ENCODE data around the gene PHACTR3. TPM values are rescaled to one million over a fixed set of nuclear protein-coding genes. Genes with fewer than 3 reads are reported as not detected.

PHACTR3 gene
- total RNA-seq, 1 donor from 2014 or later: 8.7 TPM

GRCh38 chr20:59774921-59775686 is 170.8 kb downstream of the PHACTR3 start:
- Mint-ChIP-seq H3K4me1 (ENCODE audit: unreplicated experiment) (peaks cover 2% of the 10 kb centered on the region), H3K4me3 (ENCODE audit: unreplicated experiment) (peak overlapping the region; percentile 14)

GRCh38 chr20:59775687-59776055 is 171.3 kb downstream of the PHACTR3 start:
- peaks cover 2% of the 10 kb centered on the region for H3K4me1 Mint-ChIP-seq (ENCODE audit: unreplicated experiment)
- no peak overlapping the region for H3K4me3 Mint-ChIP-seq (ENCODE audit: unreplicated experiment)
- H3K27me3 Mint-ChIP-seq (ENCODE audit: unreplicated experiment): peaks cover 9% of the 10 kb centered on the region
- no peaks in the 10 kb centered on the region for H3K9me3 Mint-ChIP-seq (ENCODE audit: unreplicated experiment)
- TF ChIP-seq, protein P1, sequence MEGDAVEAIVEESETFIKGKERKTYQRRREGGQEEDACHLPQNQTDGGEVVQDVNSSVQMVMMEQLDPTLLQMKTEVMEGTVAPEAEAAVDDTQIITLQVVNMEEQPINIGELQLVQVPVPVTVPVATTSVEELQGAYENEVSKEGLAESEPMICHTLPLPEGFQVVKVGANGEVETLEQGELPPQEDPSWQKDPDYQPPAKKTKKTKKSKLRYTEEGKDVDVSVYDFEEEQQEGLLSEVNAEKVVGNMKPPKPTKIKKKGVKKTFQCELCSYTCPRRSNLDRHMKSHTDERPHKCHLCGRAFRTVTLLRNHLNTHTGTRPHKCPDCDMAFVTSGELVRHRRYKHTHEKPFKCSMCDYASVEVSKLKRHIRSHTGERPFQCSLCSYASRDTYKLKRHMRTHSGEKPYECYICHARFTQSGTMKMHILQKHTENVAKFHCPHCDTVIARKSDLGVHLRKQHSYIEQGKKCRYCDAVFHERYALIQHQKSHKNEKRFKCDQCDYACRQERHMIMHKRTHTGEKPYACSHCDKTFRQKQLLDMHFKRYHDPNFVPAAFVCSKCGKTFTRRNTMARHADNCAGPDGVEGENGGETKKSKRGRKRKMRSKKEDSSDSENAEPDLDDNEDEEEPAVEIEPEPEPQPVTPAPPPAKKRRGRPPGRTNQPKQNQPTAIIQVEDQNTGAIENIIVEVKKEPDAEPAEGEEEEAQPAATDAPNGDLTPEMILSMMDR (IDR thresholded peaks at IDR 0.05; ENCODE audit: unreplicated experiment): no peak
- DNase-seq (ENCODE audit: low spot score): no peak
- H3K27ac Mint-ChIP-seq (ENCODE audit: unreplicated experiment): no peak overlapping the region
- peaks cover 15% of the 10 kb centered on the region for H3K36me3 Mint-ChIP-seq (ENCODE audit: low read depth, unreplicated experiment)

More at GRCh38 chr20:59774921-59775686, 170.8 kb downstream of the PHACTR3 start:
- Mint-ChIP-seq H3K36me3 (ENCODE audit: low read depth, unreplicated experiment) (peaks cover 15% of the 10 kb centered on the region), H3K27me3 (ENCODE audit: unreplicated experiment) (peaks cover 9% of the 10 kb centered on the region), H3K9me3 (ENCODE audit: unreplicated experiment) (no peaks in the 10 kb centered on the region), H3K27ac (ENCODE audit: unreplicated experiment) (no peak overlapping the region)
- DNase-seq (ENCODE audit: low spot score): no peak
- TF ChIP-seq, protein P1 (IDR thresholded peaks at IDR 0.05; ENCODE audit: unreplicated experiment): no peak

- DNase-seq (ENCODE audit: low spot score): no peak
- no peaks in the 10 kb centered on the region for H3K9me3 Mint-ChIP-seq (ENCODE audit: unreplicated experiment)
Measured at GRCh38 chr20:59776059-59776603, 171.8 kb downstream of the PHACTR3 start.

DNA sequence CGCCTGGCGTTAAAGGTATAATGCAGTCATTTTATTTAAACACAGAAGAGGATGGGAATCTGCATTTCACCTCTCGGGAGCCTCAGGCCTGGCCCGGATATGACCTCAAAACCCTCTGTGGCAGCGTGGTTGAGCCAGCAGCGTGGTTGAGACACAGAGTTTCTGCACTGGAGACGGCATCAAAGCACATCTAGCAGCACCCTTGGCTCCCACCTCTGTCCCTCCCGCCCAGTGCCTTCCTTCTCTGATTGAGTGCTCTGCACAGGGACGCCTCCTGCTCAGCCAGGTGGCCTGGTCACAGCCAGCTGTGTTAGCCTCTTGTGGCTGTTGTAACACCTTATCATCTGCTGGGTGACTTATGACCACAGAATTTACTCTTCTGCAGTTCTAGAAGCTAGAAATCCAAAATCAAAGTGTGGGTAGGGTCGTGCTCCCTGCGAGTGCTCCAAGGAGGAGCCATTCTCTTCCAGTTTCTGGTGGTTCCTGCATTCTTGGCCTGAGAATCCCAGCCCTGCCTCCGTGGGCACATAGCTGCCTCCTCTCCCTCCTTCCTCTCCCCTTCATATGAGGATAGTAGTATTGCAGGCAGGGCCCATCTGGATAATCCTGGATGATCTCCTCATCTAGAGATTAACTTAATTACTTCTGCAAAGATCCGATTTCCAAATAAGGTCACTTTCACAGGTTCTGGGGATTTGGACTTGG is 172.4 kb downstream of the PHACTR3 start:
- peaks cover 15% of the 10 kb centered on the region for H3K36me3 Mint-ChIP-seq (ENCODE audit: low read depth, unreplicated experiment)
- H3K27me3 Mint-ChIP-seq (ENCODE audit: unreplicated experiment): peaks cover 9% of the 10 kb centered on the region
- no peaks in the 10 kb centered on the region for H3K9me3 Mint-ChIP-seq (ENCODE audit: unreplicated experiment)
- peaks cover 2% of the 10 kb centered on the region for H3K4me1 Mint-ChIP-seq (ENCODE audit: unreplicated experiment)
- peak overlapping the region; percentile 49 for H3K4me3 Mint-ChIP-seq (ENCODE audit: unreplicated experiment)
- TF ChIP-seq, protein P1 (IDR thresholded peaks at IDR 0.05; ENCODE audit: unreplicated experiment): no peak
- no peak overlapping the region for H3K27ac Mint-ChIP-seq (ENCODE audit: unreplicated experiment)
- DNase-seq (ENCODE audit: low spot score): no peak

More at GRCh38 chr20:59776059-59776603, 171.8 kb downstream of the PHACTR3 start:
- TF ChIP-seq, protein P1 (IDR thresholded peaks at IDR 0.05; ENCODE audit: unreplicated experiment): no peak
- Mint-ChIP-seq H3K27me3 (ENCODE audit: unreplicated experiment) (peaks cover 9% of the 10 kb centered on the region), H3K4me1 (ENCODE audit: unreplicated experiment) (peaks cover 2% of the 10 kb centered on the region), H3K4me3 (ENCODE audit: unreplicated experiment) (no peak overlapping the region), H3K36me3 (ENCODE audit: low read depth, unreplicated experiment) (peaks cover 15% of the 10 kb centered on the region), H3K27ac (ENCODE audit: unreplicated experiment) (no peak overlapping the region)
